Lung (tissue), 12 donors: ENCODE data around the gene SPRR5. TPM values are rescaled to one million over a fixed set of nuclear protein-coding genes. Genes with fewer than 3 reads are reported as not detected.
A peak's percentile ranks its signal among the peaks of the same experiment; 100 is the strongest.

Experiments used
- ATAC-seq: fragments of 200-7000 bp; cut with Tn5 transposase; one replicate; pipeline ENCODE4 v1.9.1; 2020; ENCODE audit warnings: moderate number of reproducible peaks; ENCODE audit not compliant: insufficient read depth, low FRiP score
- DNase-seq, 3 donors: peaks; one replicate each; pipeline ENCODE4 v3.0.0-alpha.2; 2013 to 2017
- H3K27ac ChIP-seq, 2 donors: one replicate each; pipeline ENCODE4 v1.5.1; 2013; ENCODE audit warnings: mild to moderate bottlenecking in 2 of 2, moderate library complexity in 2 of 2, control low read depth in 1 of 2, inconsistent platforms in 1 of 2, low read depth in 1 of 2, low read length in 1 of 2
- H3K27me3 ChIP-seq, 3 donors: one replicate each; pipeline ENCODE4 v1.5.1; 2013; ENCODE audit warnings: low read length in 2 of 3; ENCODE audit not compliant: control insufficient read depth in 3 of 3, insufficient read depth in 3 of 3
- H3K36me3 ChIP-seq, 4 donors: one replicate each; pipeline ENCODE4 v1.5.1; 2013; ENCODE audit warnings: low read length in 4 of 4, mild to moderate bottlenecking in 1 of 4, moderate library complexity in 1 of 4; ENCODE audit not compliant: control insufficient read depth in 4 of 4, insufficient read depth in 4 of 4
- H3K4me1 ChIP-seq, 5 donors: one replicate each; pipeline ENCODE4 v1.5.1; 2013; ENCODE audit warnings: low read length in 5 of 5, mild to moderate bottlenecking in 2 of 5, moderate library complexity in 1 of 5; ENCODE audit not compliant: control insufficient read depth in 5 of 5, insufficient read depth in 5 of 5
- H3K4me3 ChIP-seq: one replicate; pipeline ENCODE4 v1.5.1; 2013; ENCODE audit warnings: mild to moderate bottlenecking, control low read depth, moderate library complexity
- H3K9ac ChIP-seq, 2 donors: one replicate each; pipeline ENCODE4 v1.5.1; 2013; ENCODE audit warnings: low read length in 2 of 2, control low read depth in 1 of 2; ENCODE audit not compliant: insufficient read depth in 1 of 2
- H3K9me3 ChIP-seq, 4 donors: one replicate each; pipeline ENCODE4 v1.5.1; 2013; ENCODE audit warnings: low read length in 3 of 4, mild to moderate bottlenecking in 1 of 4, moderate library complexity in 1 of 4; ENCODE audit not compliant: control insufficient read depth in 4 of 4, insufficient read depth in 3 of 4
- CTCF ChIP-seq: IDR thresholded peaks from 2 replicates; pipeline ENCODE4 v1.5.1; 2012; ENCODE audit warnings: mild to moderate bottlenecking; ENCODE audit errors: control extremely low read depth, extremely low read depth
- WGBS, 2 donors: extraction: QIAGEN DNeasy Blood & Tissue Kit; methylation state at CpG; one replicate each; pipeline ENCODE4 v1.1.7; 2013; 5-methylcytosine and 5-hydroxymethylcytosine counted together
- polyA plus RNA-seq, 2 donors: library from polyadenylated mRNA; stranded (reverse); fragments of 200-250 nt; gene quantifications; one replicate each; pipeline ENCODE4 v1.2.1, GENCODE V29; 2013
- total RNA-seq, 2 donors: library from RNA; depleted of rRNA in 1 of 2; stranded (reverse); fragments of >200 nt in 1 of 2; gene quantifications; one replicate each; pipeline ENCODE4 v1.2.1, GENCODE V29; 2014 to 2021
- donor health status: control.
- donor health status: control.
- donor health status: Bipolar disorder and iron deficiency.
- donor health status: healthy.
- donor health status: DM: yes; HTN: yes; CAD: no.

The SPRR5 gene
- total and polyA plus RNA-seq, 4 donors, result 0.05 TPM; not detected in 3

- H3K36me3 ChIP-seq, result no peaks in the 10 kb centered on the region
- peaks cover 0 to 1% (median 0%) of the 10 kb centered on the region in 5 donors for H3K4me1 ChIP-seq
- ATAC-seq, result no peak
- TF ChIP-seq CTCF, result no peak
- no peak overlapping the region for H3K9ac ChIP-seq
- no peak for DNase-seq
- no peak overlapping the region for H3K27ac ChIP-seq
- 2 to 42% methylated on average over 1 of the region's 1 CpG for WGBS, 2 donors
- peaks cover 0 to 5% (median 2%) of the 10 kb centered on the region in 4 donors for H3K9me3 ChIP-seq
- no peak overlapping the region for H3K4me3 ChIP-seq
- H3K27me3 ChIP-seq, result no peaks in the 10 kb centered on the region
Measured at GRCh38 chr1:152995842-152996241, 48.8 kb downstream of the SPRR5 start.

- Histone ChIP-seq H3K27me3 (no peaks in the 10 kb centered on the region), H3K27ac (no peak overlapping the region), H3K4me1 (peaks cover 0 to 1% (median 0%) of the 10 kb centered on the region in 5 donors), H3K9ac (no peak overlapping the region), H3K9me3 (peaks cover 0 to 5% (median 2%) of the 10 kb centered on the region in 4 donors), H3K36me3 (no peaks in the 10 kb centered on the region), H3K4me3 (no peak overlapping the region)
- no peak for TF ChIP-seq CTCF
- WGBS, 2 donors, result 23 to 29% methylated on average over 5 of the region's 5 CpGs
- DNase-seq (peak in 2 of 3 donors; percentile 4 to 15), ATAC-seq (no peak)
Measured at GRCh38 chr1:152996633-152997400, 49.8 kb downstream of the SPRR5 start.

- H3K27ac ChIP-seq, result no peak overlapping the region
- H3K4me1 ChIP-seq, result peaks cover 0 to 1% (median 0%) of the 10 kb centered on the region in 5 donors
- ATAC-seq (no peak), DNase-seq (no peak)
- TF ChIP-seq CTCF, result no peak
- H3K9me3 ChIP-seq, result peaks cover 0 to 5% (median 2%) of the 10 kb centered on the region in 4 donors
- H3K9ac ChIP-seq, result no peak overlapping the region
- no peaks in the 10 kb centered on the region for H3K27me3 ChIP-seq
- 36 to 53% methylated on average over 7 of the region's 7 CpGs for WGBS, 2 donors
- no peak overlapping the region for H3K4me3 ChIP-seq
- H3K36me3 ChIP-seq, result no peaks in the 10 kb centered on the region
Measured at GRCh38 chr1:152997901-152998300, 50.9 kb downstream of the SPRR5 start.
